Calu3 (cell line): ENCODE results near the gene HOXA3. TPM values are rescaled to one million over a fixed set of nuclear protein-coding genes. Genes with fewer than 3 reads are reported as not detected.

ENCODE experiments used
- BruUV-seq: library from RNA; stranded (reverse); fragments of 400-500 nt; replicated peaks from 2 replicates; lab custom pipeline; 2021; lab: Mats Ljungman, UMichigan
- CTCF ChIA-PET: fragments of 300-600 bp; sonication (Branson Sonifier 250); formaldehyde crosslinking; loops from one replicate; lab custom pipeline; 2022; ENCODE audit warnings: antibody characterized with exemption; lab: Charles Lee
- DNase-seq: peaks from one replicate; pipeline ENCODE4 v3.0.0; 2022
- H3K27ac Mint-ChIP-seq: one replicate; pipeline ENCODE4 v1.8.0; 2022; ENCODE audit warnings: mixed read lengths; ENCODE audit not compliant: unreplicated experiment
- H3K27me3 Mint-ChIP-seq: one replicate; pipeline ENCODE4 v1.8.0; 2022; ENCODE audit warnings: mixed read lengths; ENCODE audit not compliant: unreplicated experiment
- H3K36me3 Mint-ChIP-seq: one replicate; pipeline ENCODE4 v1.8.0; 2022; ENCODE audit warnings: mild to moderate bottlenecking, moderate library complexity, mixed read lengths; ENCODE audit not compliant: insufficient read depth, unreplicated experiment
- H3K4me1 Mint-ChIP-seq: one replicate; pipeline ENCODE4 v1.8.0; 2022; ENCODE audit warnings: mild to moderate bottlenecking, low read depth, mixed read lengths; ENCODE audit not compliant: unreplicated experiment
- H3K4me3 Mint-ChIP-seq: one replicate; pipeline ENCODE4 v1.8.0; 2022; ENCODE audit warnings: mild to moderate bottlenecking, low read depth, moderate library complexity, mixed read lengths; ENCODE audit not compliant: unreplicated experiment
- H3K9me3 Mint-ChIP-seq: one replicate; pipeline ENCODE4 v1.8.0; 2022; ENCODE audit warnings: low read depth, mixed read lengths; ENCODE audit not compliant: unreplicated experiment
- CTCF ChIP-seq: fragments of 200-600 bp; IDR thresholded peaks from one replicate; pipeline ENCODE4 v1.8.0; 2022; ENCODE audit warnings: antibody characterized with exemption; ENCODE audit not compliant: unreplicated experiment
- intact Hi-C: fragments of 100-400 bp; cut with micrococcal nuclease; formaldehyde crosslinking; loops from one replicate; pipeline ENCODE4 v1.10.0; 2022; ENCODE audit not compliant: unreplicated experiment
- total RNA-seq: library from RNA; stranded (reverse); gene quantifications from 2 replicates; pipeline ENCODE4 v1.2.3, GENCODE V29; 2022

Gene HOXA3
- total RNA-seq, 1 experiment from 2014 or later = 20.9 TPM

DNA sequence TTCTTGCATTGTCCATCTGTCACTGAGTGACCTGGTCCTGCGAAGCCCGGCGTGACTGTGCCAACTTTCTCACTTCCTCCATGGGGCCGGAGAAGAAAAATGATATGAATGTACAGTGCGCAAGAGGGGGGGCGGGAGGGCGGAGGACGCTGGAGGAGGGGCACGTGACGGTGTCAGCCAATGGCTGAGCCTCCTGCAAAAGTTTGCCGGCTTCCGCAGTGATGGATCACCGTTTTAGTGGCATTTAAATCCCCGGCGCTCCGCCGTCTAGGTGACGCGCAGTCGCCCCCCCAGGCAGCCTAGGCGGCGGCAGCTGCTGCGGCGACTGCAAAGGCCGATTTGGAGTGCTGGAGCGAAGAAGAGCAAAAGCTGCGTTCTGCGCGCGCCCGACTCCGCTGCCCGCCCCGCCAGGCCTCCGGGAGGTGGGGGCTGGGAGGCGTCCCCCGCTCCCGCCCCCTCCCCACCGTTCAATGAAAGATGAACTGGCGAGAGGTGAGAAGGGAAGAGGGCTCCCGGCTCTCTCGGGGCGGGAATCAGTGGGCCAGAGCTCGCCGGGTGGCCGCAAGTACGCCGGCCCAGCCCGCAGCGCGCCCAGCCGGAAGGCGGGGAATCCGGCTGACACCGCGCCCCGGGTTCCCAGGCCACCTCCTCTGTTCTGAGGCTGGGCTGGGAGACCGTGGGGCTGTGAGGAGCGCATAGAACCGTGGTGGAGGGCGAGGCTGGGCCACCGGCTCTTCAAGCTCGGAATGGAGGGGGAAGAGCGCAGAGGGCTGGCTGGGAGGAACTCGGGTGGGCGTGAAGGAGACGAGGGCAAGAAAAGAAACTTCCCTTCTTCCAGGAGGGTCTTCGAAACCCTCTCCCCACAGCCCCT, 56.3 kb downstream of the HOXA3 start, which contains the start of gene HOXA1:
Gene HOXA1 (minus strand): TSS at position 104 of the 871 bp plus-strand sequence. CDS start 88 bp downstream, at position 16.
- H3K27ac Mint-ChIP-seq = no peak within 1 kb of the TSS
- TF ChIP-seq CTCF = no peak
- H3K9me3 Mint-ChIP-seq = no peaks in the 10 kb centered on the region
- H3K27me3 Mint-ChIP-seq = no peaks in the 10 kb centered on the region
- H3K4me1 Mint-ChIP-seq = peaks cover 44% of the 10 kb centered on the region
- H3K36me3 Mint-ChIP-seq = peaks cover 17% of the 10 kb centered on the region
- no TSS peak for BruUV-seq
- CTCF ChIA-PET = interaction anchor here (1.0 to 3.2 kb wide), 2 partner anchors 15 to 54 kb away, joined by 3 to 8 read pairs; no protein-coding TSS in a partner anchor
- H3K4me3 Mint-ChIP-seq = no peak within 1 kb of the TSS
- DNase-seq = no peak
- intact Hi-C loops = no loop called here

- peaks cover 47% of the 10 kb centered on the region for H3K4me1 Mint-ChIP-seq
- peaks cover 17% of the 10 kb centered on the region for H3K36me3 Mint-ChIP-seq
- no peak overlapping the region for H3K27ac Mint-ChIP-seq
- DNase-seq = no peak
- intact Hi-C loops = no loop called here
- H3K27me3 Mint-ChIP-seq = no peaks in the 10 kb centered on the region
- CTCF ChIA-PET = interaction anchor here (0.7 to 1.1 kb wide), 3 partner anchors 11 to 47 kb away, joined by 3 to 4 read pairs (median 4); no protein-coding TSS in a partner anchor
- BruUV-seq = no TSS peak
- no peaks in the 10 kb centered on the region for H3K9me3 Mint-ChIP-seq
- H3K4me3 Mint-ChIP-seq = no peak overlapping the region
- TF ChIP-seq CTCF = no peak
These were observed 57.1 kb downstream of the HOXA3 start for GRCh38 chr7:27095050-27095896.

DNA sequence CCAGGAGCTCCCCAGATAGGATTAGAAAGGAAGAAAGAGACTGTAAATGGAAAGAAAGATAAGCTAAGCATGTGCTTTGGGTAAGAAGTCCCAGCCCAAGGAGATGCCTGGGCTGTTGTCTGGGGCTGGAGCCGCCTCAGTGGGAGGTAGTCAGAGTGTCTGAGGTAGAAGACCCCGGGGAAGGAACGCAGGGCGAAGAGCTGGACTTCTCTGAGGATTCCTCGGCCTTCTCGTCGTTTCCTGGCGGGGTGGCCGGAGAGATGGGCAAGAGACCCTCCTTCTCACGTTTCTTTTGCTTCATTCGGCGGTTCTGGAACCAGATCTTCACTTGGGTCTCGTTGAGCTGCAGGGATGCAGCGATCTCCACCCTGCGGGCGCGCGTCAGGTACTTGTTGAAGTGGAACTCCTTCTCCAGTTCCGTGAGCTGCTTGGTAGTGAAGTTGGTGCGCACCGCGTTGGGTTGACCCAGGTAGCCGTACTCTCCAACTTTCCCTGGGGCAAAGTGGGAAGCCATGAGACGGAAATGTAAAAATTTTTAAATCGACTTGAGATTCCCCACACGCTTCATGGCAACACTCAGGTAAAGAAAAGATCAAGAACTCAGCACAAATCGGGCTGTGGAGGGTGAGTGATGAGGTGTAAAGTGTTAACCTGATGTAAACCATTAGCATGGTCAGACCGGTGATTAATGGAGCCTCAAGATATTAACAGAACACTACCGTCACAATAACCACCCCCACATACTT, 57.9 kb downstream of the HOXA3 start:
- TF ChIP-seq CTCF = no peak
- CTCF ChIA-PET = interaction anchor here (0.9 to 1.1 kb wide), 2 partner anchors 26 to 46 kb away, joined by 3 to 4 read pairs; no protein-coding TSS in a partner anchor
- BruUV-seq = no TSS peak
- Mint-ChIP-seq H3K27ac (no peak overlapping the region), H3K4me3 (no peak overlapping the region), H3K36me3 (peaks cover 14% of the 10 kb centered on the region), H3K9me3 (no peaks in the 10 kb centered on the region), H3K27me3 (no peaks in the 10 kb centered on the region), H3K4me1 (peaks cover 39% of the 10 kb centered on the region)
- intact Hi-C loops = no loop called here
- DNase-seq = no peak
